ENCODE measurements around the gene COPZ2. TPM values are rescaled to one million over a fixed set of nuclear protein-coding genes. Genes with fewer than 3 reads are reported as not detected.

Gene COPZ2
- total and polyA plus RNA-seq, 7 experiments from 2014 or later, result 0.75 to 5.5 (median 1.1) TPM

- Mint-ChIP-seq H3K27ac (peak overlapping the region in 1 of 9 donors; percentile 53), H3K4me3 (peak overlapping the region; percentile 66 to 92 (median 88)), H3K4me1 (peaks cover 23 to 39% (median 34%) of the 10 kb centered on the region in 7 donors), H3K27me3 (peaks cover 23 to 56% (median 41%) of the 10 kb centered on the region in 5 donors), H3K36me3 (peaks cover 0 to 2% (median 0%) of the 10 kb centered on the region in 5 donors), H3K9me3 (peaks cover 0 to 2% (median 0%) of the 10 kb centered on the region in 11 donors)
- ChIA-PET CTCF (interaction anchor here (0.5 to 4.6 kb wide), 23 partner anchors 8 to 593 kb away, joined by 3 to 66 read pairs (median 5); partner anchors contain the start of genes CBX1, NFE2L1 and SNX11), POLR2A (interaction anchor here (1.0 to 2.8 kb wide), 5 partner anchors 11 to 82 kb away, joined by 3 to 14 read pairs (median 5); partner anchors contain the start of genes COPZ2 and SNX11)
- H3K4me1 ChIP-seq (ENCODE audit: control insufficient read depth in 2 of 2, insufficient read depth in 2 of 2, low read length in 2 of 2), result peaks cover 9 to 26% of the 10 kb centered on the region in 2 donors
- DNase-seq, result no peak
- peak overlapping the region; percentile 43 for H3K4me3 ChIP-seq (ENCODE audit: low read length)
- no peak overlapping the region for H3K27ac ChIP-seq (ENCODE audit: low read depth, low read length)
- peaks cover 0 to 11% of the 10 kb centered on the region in 2 donors for H3K27me3 ChIP-seq (ENCODE audit: control insufficient read depth in 2 of 2, insufficient read depth in 2 of 2, low read length in 2 of 2)
- no peaks in the 10 kb centered on the region for H3K36me3 ChIP-seq (ENCODE audit: control insufficient read depth in 2 of 3, insufficient read depth in 3 of 3, low read length in 3 of 3)
- intact Hi-C loops (cut with micrococcal nuclease), result loop anchor here (1.0 to 10.0 kb wide), 23 partner anchors 11 to 1009 kb away; partner anchors contain the start of genes CBX1 (in 2 of the 2), CDK5RAP3 (in 2 of the 2), COPZ2 (in 2 of the 2) and NFE2L1 (in 2 of the 2)
- H3K9me3 ChIP-seq (ENCODE audit: control insufficient read depth in 2 of 3, low read length in 3 of 3), result no peaks in the 10 kb centered on the region
- no peak for ATAC-seq
Observed at GRCh38 chr17:48025904-48026501, 11.6 kb downstream of the COPZ2 start.

GRCh38 chr17:48025040-48025903 is 12.3 kb downstream of the COPZ2 start:
- Histone ChIP-seq H3K4me3 (ENCODE audit: low read length) (peak overlapping the region; percentile 43), H3K9me3 (ENCODE audit: control insufficient read depth in 2 of 3, low read length in 3 of 3) (no peaks in the 10 kb centered on the region), H3K36me3 (ENCODE audit: control insufficient read depth in 2 of 3, insufficient read depth in 3 of 3, low read length in 3 of 3) (no peaks in the 10 kb centered on the region), H3K27me3 (ENCODE audit: control insufficient read depth in 2 of 2, insufficient read depth in 2 of 2, low read length in 2 of 2) (peaks cover 0 to 11% of the 10 kb centered on the region in 2 donors), H3K27ac (ENCODE audit: low read depth, low read length) (no peak overlapping the region), H3K4me1 (ENCODE audit: control insufficient read depth in 2 of 2, insufficient read depth in 2 of 2, low read length in 2 of 2) (peaks cover 9 to 26% of the 10 kb centered on the region in 2 donors)
- peaks cover 0 to 2% (median 0%) of the 10 kb centered on the region in 11 donors for H3K9me3 Mint-ChIP-seq
- ATAC-seq (peak; percentile 98), DNase-seq (peak; percentile 91 to 97 (median 95))
- H3K27ac Mint-ChIP-seq, result peak overlapping the region in 8 of 9 donors; percentile 13 to 91 (median 73)
- peaks cover 0 to 3% (median 0%) of the 10 kb centered on the region in 5 donors for H3K36me3 Mint-ChIP-seq
- H3K27me3 Mint-ChIP-seq, result peaks cover 28 to 50% (median 40%) of the 10 kb centered on the region in 5 donors
- peaks cover 23 to 46% (median 34%) of the 10 kb centered on the region in 7 donors for H3K4me1 Mint-ChIP-seq
- H3K4me3 Mint-ChIP-seq, result peak overlapping the region; percentile 83 to 92 (median 88)
- ChIA-PET POLR2A (interaction anchor here (1.5 to 2.8 kb wide), 2 partner anchors 50 to 83 kb away, joined by 6 to 14 read pairs; partner anchors contain the start of gene SNX11), CTCF (interaction anchor here (0.7 to 4.6 kb wide), 18 partner anchors 9 to 594 kb away, joined by 3 to 66 read pairs (median 5); partner anchors contain the start of genes CBX1, NFE2L1 and SNX11)
- intact Hi-C loops (cut with micrococcal nuclease), result loop anchor here (1.0 to 10.0 kb wide), 23 partner anchors 12 to 1010 kb away; partner anchors contain the start of genes CBX1 (in 2 of the 2), CDK5RAP3 (in 2 of the 2), NFE2L1 (in 2 of the 2) and PNPO (in 2 of the 2)

GRCh38 chr17:48024149-48025039 is 13.2 kb downstream of the COPZ2 start:
- H3K36me3 Mint-ChIP-seq, result peaks cover 0 to 3% (median 0%) of the 10 kb centered on the region in 5 donors
- peak overlapping the region; percentile 30 for H3K4me3 ChIP-seq (ENCODE audit: low read length)
- H3K27me3 Mint-ChIP-seq, result peaks cover 31 to 48% (median 40%) of the 10 kb centered on the region in 5 donors

DNA sequence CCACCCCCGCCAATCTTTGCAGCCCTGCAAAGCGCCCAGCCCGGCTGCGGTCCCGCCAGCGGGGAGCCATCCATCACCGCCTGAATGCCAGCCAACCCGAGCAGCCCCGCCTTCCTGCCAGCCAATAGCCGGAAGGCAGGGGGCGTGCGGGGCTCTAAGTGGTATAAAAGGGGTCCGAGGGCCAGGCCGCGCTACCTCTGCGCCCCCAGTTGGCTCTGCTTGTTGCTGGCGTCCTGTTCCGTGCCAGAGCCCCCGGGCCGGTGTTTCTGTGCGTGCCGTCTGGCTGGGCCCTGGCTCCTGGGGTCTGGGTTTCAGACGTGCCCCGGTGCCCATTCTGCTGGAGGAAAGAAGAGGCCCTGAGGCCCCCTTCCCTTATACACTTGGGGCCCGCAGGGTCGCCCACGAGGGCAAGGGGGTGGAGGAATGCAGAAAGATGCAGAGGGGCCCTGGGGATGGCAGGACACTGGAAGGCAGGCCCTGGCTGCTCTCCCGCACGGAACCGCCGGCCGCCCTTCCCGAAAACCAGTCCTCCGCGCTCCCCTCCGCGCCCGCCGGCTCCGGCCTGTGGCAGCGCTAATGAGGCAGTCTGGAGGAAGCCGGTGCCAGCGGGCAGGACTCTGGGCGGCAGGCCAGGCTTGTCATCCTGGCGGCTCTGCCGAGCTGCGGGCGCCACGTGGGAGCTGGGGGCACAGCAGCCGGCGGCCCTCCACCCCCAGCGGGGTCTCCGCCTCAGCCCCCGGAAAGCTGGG is 14.0 kb downstream of the COPZ2 start:
- peaks cover 0 to 11% of the 10 kb centered on the region in 2 donors for H3K27me3 ChIP-seq (ENCODE audit: control insufficient read depth in 2 of 2, insufficient read depth in 2 of 2, low read length in 2 of 2)
- no peaks in the 10 kb centered on the region for H3K9me3 ChIP-seq (ENCODE audit: control insufficient read depth in 2 of 3, low read length in 3 of 3)
- peak overlapping the region; percentile 32 to 89 (median 70) for H3K4me3 Mint-ChIP-seq
- H3K27me3 Mint-ChIP-seq, result peaks cover 31 to 44% (median 37%) of the 10 kb centered on the region in 5 donors
- peak overlapping the region; percentile 30 for H3K4me3 ChIP-seq (ENCODE audit: low read length)
- ChIA-PET CTCF (no interaction called here), POLR2A (no interaction called here)
- peaks cover 23 to 46% (median 34%) of the 10 kb centered on the region in 7 donors for H3K4me1 Mint-ChIP-seq
- intact Hi-C loops (cut with micrococcal nuclease), result loop anchor here (1.0 to 10.0 kb wide), 11 partner anchors 45 to 1011 kb away; partner anchors contain the start of genes CDK5RAP3 (in 2 of the 2), PNPO (in 2 of the 2) and SCRN2 (in 1 of the 2)
- H3K27ac Mint-ChIP-seq, result peak overlapping the region in 3 of 9 donors; percentile 52 to 84 (median 62)
- no peaks in the 10 kb centered on the region for H3K36me3 ChIP-seq (ENCODE audit: control insufficient read depth in 2 of 3, insufficient read depth in 3 of 3, low read length in 3 of 3)
- no peak for ATAC-seq
- H3K27ac ChIP-seq (ENCODE audit: low read depth, low read length), result no peak overlapping the region
- DNase-seq, result peak in 7 of 9 donors; percentile 23 to 52 (median 30)
- peaks cover 9 to 26% of the 10 kb centered on the region in 2 donors for H3K4me1 ChIP-seq (ENCODE audit: control insufficient read depth in 2 of 2, insufficient read depth in 2 of 2, low read length in 2 of 2)
- H3K9me3 Mint-ChIP-seq, result no peaks in the 10 kb centered on the region
- H3K36me3 Mint-ChIP-seq, result peaks cover 0 to 3% (median 0%) of the 10 kb centered on the region in 5 donors

More at GRCh38 chr17:48024149-48025039, 13.2 kb downstream of the COPZ2 start:
- peaks cover 23 to 46% (median 34%) of the 10 kb centered on the region in 7 donors for H3K4me1 Mint-ChIP-seq
- Histone ChIP-seq H3K9me3 (ENCODE audit: control insufficient read depth in 2 of 3, low read length in 3 of 3) (no peaks in the 10 kb centered on the region), H3K4me1 (ENCODE audit: control insufficient read depth in 2 of 2, insufficient read depth in 2 of 2, low read length in 2 of 2) (peaks cover 9 to 26% of the 10 kb centered on the region in 2 donors), H3K27ac (ENCODE audit: low read depth, low read length) (no peak overlapping the region), H3K27me3 (ENCODE audit: control insufficient read depth in 2 of 2, insufficient read depth in 2 of 2, low read length in 2 of 2) (peaks cover 0 to 11% of the 10 kb centered on the region in 2 donors), H3K36me3 (ENCODE audit: control insufficient read depth in 2 of 3, insufficient read depth in 3 of 3, low read length in 3 of 3) (no peaks in the 10 kb centered on the region)
- ATAC-seq, result peak; percentile 3
- ChIA-PET POLR2A (interaction anchor here (1.5 to 2.8 kb wide), 2 partner anchors 51 to 83 kb away, joined by 6 to 14 read pairs; partner anchors contain the start of gene SNX11), CTCF (interaction anchor here (0.7 to 4.6 kb wide), 13 partner anchors 10 to 595 kb away, joined by 3 to 66 read pairs (median 5); partner anchors contain the start of genes CBX1 and NFE2L1)
- H3K9me3 Mint-ChIP-seq, result peaks cover 0 to 2% (median 0%) of the 10 kb centered on the region in 11 donors
- intact Hi-C loops (cut with micrococcal nuclease), result loop anchor here (1.0 to 10.0 kb wide), 26 partner anchors 12 to 1010 kb away; partner anchors contain the start of genes CBX1 (in 2 of the 2), CDK5RAP3 (in 2 of the 2), NFE2L1 (in 2 of the 2) and PNPO (in 2 of the 2)
- H3K4me3 Mint-ChIP-seq, result peak overlapping the region; percentile 83 to 92 (median 88)
- peak overlapping the region; percentile 13 to 91 (median 72) for H3K27ac Mint-ChIP-seq
- peak in 5 of 9 donors; percentile 10 to 58 (median 27) for DNase-seq

- DNase-seq (no peak), ATAC-seq (no peak)
- CTCF ChIA-PET, result no interaction called here
- POLR2A ChIA-PET, result no interaction called here
- no peaks in the 10 kb centered on the region for H3K9me3 ChIP-seq (ENCODE audit: control insufficient read depth in 2 of 3, low read length in 3 of 3)
- H3K4me3 Mint-ChIP-seq, result peak overlapping the region in 7 of 10 donors; percentile 14 to 89 (median 36)
- peaks cover 29 to 44% (median 33%) of the 10 kb centered on the region in 5 donors for H3K27me3 Mint-ChIP-seq
- H3K36me3 Mint-ChIP-seq, result peaks cover 0 to 3% (median 0%) of the 10 kb centered on the region in 5 donors
- H3K36me3 ChIP-seq (ENCODE audit: control insufficient read depth in 2 of 3, insufficient read depth in 3 of 3, low read length in 3 of 3), result no peaks in the 10 kb centered on the region
- H3K4me3 ChIP-seq (ENCODE audit: low read length), result no peak overlapping the region
- no peak overlapping the region for H3K27ac ChIP-seq (ENCODE audit: low read depth, low read length)
- H3K9me3 Mint-ChIP-seq, result no peaks in the 10 kb centered on the region
- peaks cover 0 to 11% of the 10 kb centered on the region in 2 donors for H3K27me3 ChIP-seq (ENCODE audit: control insufficient read depth in 2 of 2, insufficient read depth in 2 of 2, low read length in 2 of 2)
- no peak overlapping the region for H3K27ac Mint-ChIP-seq
- peaks cover 9 to 26% of the 10 kb centered on the region in 2 donors for H3K4me1 ChIP-seq (ENCODE audit: control insufficient read depth in 2 of 2, insufficient read depth in 2 of 2, low read length in 2 of 2)
- H3K4me1 Mint-ChIP-seq, result peaks cover 23 to 52% (median 34%) of the 10 kb centered on the region in 7 donors
- intact Hi-C loops (cut with micrococcal nuclease), result loop anchor here (5.0 to 10.0 kb wide), 4 partner anchors 181 to 1012 kb away; partner anchors contain the start of gene SCRN2 (in 1 of the 2)
Observed at GRCh38 chr17:48022901-48023300, 14.7 kb downstream of the COPZ2 start.
